ENCODE measurements around the gene TMEM94.

DNA sequence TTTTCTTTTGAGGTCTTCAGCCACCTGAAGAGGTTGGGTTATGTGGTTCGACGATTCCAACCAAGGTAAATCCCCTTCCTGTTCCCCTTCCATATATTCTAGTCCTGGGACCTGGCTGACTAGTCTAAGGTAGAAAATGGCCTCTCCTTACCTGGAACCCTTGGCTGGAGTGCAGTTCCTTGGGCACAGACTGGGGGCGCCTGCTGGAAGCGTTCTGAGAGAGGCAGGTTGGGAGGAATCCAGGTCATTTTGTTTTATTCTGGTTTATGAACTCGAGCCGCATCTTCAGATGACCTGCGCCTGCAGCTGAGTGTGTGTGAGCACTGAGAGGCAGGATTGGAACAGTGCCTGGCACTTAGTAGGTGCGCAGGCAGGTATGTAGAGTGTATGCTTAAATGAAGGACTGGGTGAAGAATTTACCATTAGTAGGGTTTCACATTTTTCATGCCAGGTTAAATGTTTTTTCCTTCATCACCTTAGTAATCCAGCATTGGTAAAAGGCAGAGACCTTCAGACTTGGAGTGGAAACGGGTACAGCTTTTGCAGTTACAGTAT lies 62.6 kb downstream of the TMEM94 start:
- TF ChIP-seq, protein P1, sequence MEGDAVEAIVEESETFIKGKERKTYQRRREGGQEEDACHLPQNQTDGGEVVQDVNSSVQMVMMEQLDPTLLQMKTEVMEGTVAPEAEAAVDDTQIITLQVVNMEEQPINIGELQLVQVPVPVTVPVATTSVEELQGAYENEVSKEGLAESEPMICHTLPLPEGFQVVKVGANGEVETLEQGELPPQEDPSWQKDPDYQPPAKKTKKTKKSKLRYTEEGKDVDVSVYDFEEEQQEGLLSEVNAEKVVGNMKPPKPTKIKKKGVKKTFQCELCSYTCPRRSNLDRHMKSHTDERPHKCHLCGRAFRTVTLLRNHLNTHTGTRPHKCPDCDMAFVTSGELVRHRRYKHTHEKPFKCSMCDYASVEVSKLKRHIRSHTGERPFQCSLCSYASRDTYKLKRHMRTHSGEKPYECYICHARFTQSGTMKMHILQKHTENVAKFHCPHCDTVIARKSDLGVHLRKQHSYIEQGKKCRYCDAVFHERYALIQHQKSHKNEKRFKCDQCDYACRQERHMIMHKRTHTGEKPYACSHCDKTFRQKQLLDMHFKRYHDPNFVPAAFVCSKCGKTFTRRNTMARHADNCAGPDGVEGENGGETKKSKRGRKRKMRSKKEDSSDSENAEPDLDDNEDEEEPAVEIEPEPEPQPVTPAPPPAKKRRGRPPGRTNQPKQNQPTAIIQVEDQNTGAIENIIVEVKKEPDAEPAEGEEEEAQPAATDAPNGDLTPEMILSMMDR (IDR thresholded peaks at IDR 0.05 in 4 of 5, conservative IDR thresholded peaks at IDR 0.05 in 1 of 5) = no peak
- no peak for TF ChIP-seq POLR2A (IDR thresholded peaks at IDR 0.05)
